HepG2 (cell line): ENCODE measurements around the gene CSPG5. TPM values are rescaled to one million over a fixed set of nuclear protein-coding genes. Genes with fewer than 3 reads are reported as not detected.
A peak's percentile ranks its signal among the peaks of the same experiment; 100 is the strongest.

Experiments used
- CBX2 ChIP-seq, 2 experiments: fragments of 200-600 bp in 1 of 2; sonication (generic); formaldehyde crosslinking in 1 of 2; IDR thresholded peaks; 2 replicates each; pipeline versions ENCODE4 v1.7.0 to v1.8.1; 2018 to 2022; ENCODE audit warnings: low read depth in 2 of 2, low read length in 1 of 2, mild to moderate bottlenecking in 1 of 2, missing genetic modification reagents in 1 of 2
- DNMT3B ChIP-seq: conservative IDR thresholded peaks from 2 replicates; pipeline ENCODE4 v1.6.1; 2016; ENCODE audit warnings: missing biosample characterization, control low read depth
- DRAP1 ChIP-seq: IDR thresholded peaks from 2 replicates; pipeline ENCODE4 v1.6.1; 2016; ENCODE audit warnings: missing genetic modification reagents, missing compliant biosample characterization
- ELF3 ChIP-seq: IDR thresholded peaks from 2 replicates; pipeline ENCODE4 v1.6.1; 2016; ENCODE audit warnings: missing genetic modification reagents, missing compliant biosample characterization
- JARID2 ChIP-seq: sonication (generic); formaldehyde crosslinking; IDR thresholded peaks from 2 replicates; pipeline ENCODE4 v1.8.1; 2023; ENCODE audit warnings: missing genetic modification reagents, inconsistent platforms; ENCODE audit not compliant: insufficient replicate concordance
- JDP2 ChIP-seq: sonication (generic); formaldehyde crosslinking; IDR thresholded peaks from 2 replicates; pipeline ENCODE4 v1.8.1; 2022; ENCODE audit warnings: missing genetic modification reagents, borderline replicate concordance
- MATR3 ChIP-seq: sonication (generic); formaldehyde crosslinking; IDR thresholded peaks from 2 replicates; pipeline ENCODE4 v1.4.0; 2020; ENCODE audit warnings: missing genetic modification reagents
- MIXL1 ChIP-seq: IDR thresholded peaks from 2 replicates; pipeline ENCODE4 v1.6.1; 2016
- MTA1 ChIP-seq: sonication (generic); formaldehyde crosslinking; IDR thresholded peaks from 2 replicates; pipeline ENCODE4 v1.4.0; 2020; ENCODE audit warnings: missing genetic modification reagents, mild to moderate bottlenecking, borderline replicate concordance
- NFE2L1 ChIP-seq: sonication (generic); formaldehyde crosslinking; IDR thresholded peaks from 2 replicates; pipeline ENCODE4 v1.4.0; 2020; ENCODE audit warnings: missing genetic modification reagents, mild to moderate bottlenecking, borderline replicate concordance
- NR2F1 ChIP-seq, 2 experiments: fragments of 450-650 bp in 1 of 2; formaldehyde crosslinking in 1 of 2; IDR thresholded peaks; 2 replicates each; pipeline versions ENCODE4 v1.5.0 to v1.6.1; 2016 to 2020; ENCODE audit warnings: mild to moderate bottlenecking in 1 of 2, missing compliant biosample characterization in 1 of 2, missing genetic modification reagents in 1 of 2, moderate library complexity in 1 of 2
- POLR2A ChIP-seq, 2 experiments: IDR thresholded peaks; 2 replicates each; pipeline ENCODE4 v1.6.1; 2011; ENCODE audit warnings: low read depth in 2 of 2, low read length in 2 of 2, mild to moderate bottlenecking in 1 of 2, moderate library complexity in 1 of 2; ENCODE audit not compliant: insufficient read depth in 1 of 2
- PTBP1 ChIP-seq: fragments of 200-400 bp; formaldehyde crosslinking; IDR thresholded peaks from 2 replicates; pipeline ENCODE4 v1.6.1; 2018; ENCODE audit warnings: low read length, low read depth; ENCODE audit not compliant: poor library complexity, severe bottlenecking
- RXRB ChIP-seq: IDR thresholded peaks from 2 replicates; pipeline ENCODE4 v1.6.1; 2016; ENCODE audit warnings: borderline replicate concordance, missing genetic modification reagents, missing compliant biosample characterization
- YEATS4 ChIP-seq: sonication (generic); formaldehyde crosslinking; IDR thresholded peaks from 2 replicates; pipeline ENCODE4 v1.4.0; 2020; ENCODE audit warnings: missing genetic modification reagents, borderline replicate concordance
- ZBTB14 ChIP-seq: sonication (generic); formaldehyde crosslinking; IDR thresholded peaks from 2 replicates; pipeline ENCODE4 v1.4.0; 2020; ENCODE audit warnings: missing genetic modification reagents
- ZKSCAN1 ChIP-seq: fragments of 150-350 bp; IDR thresholded peaks from 2 replicates; pipeline ENCODE4 v1.6.1; 2014; ENCODE audit warnings: low read length
- ZNF274 ChIP-seq: sonication (generic); formaldehyde crosslinking; IDR thresholded peaks from 2 replicates; pipeline ENCODE4 v1.5.1; 2020; ENCODE audit warnings: mild to moderate bottlenecking, missing genetic modification reagents
- ZNF343 ChIP-seq: sonication (generic); formaldehyde crosslinking; IDR thresholded peaks from 2 replicates; pipeline ENCODE4 v1.4.0; 2020; ENCODE audit warnings: mild to moderate bottlenecking, missing genetic modification reagents
- ZNF432 ChIP-seq: sonication (generic); formaldehyde crosslinking; IDR thresholded peaks from 2 replicates; pipeline ENCODE4 v1.5.0; 2020; ENCODE audit warnings: missing genetic modification reagents, mild to moderate bottlenecking, borderline replicate concordance
- ZNF564 ChIP-seq: sonication (generic); formaldehyde crosslinking; IDR thresholded peaks from 2 replicates; pipeline ENCODE4 v1.8.1; 2023; ENCODE audit warnings: mild to moderate bottlenecking, missing genetic modification reagents
- ZNF710 ChIP-seq: sonication (generic); formaldehyde crosslinking; IDR thresholded peaks from 2 replicates; pipeline ENCODE4 v1.5.0; 2020; ENCODE audit warnings: mild to moderate bottlenecking, missing genetic modification reagents, borderline replicate concordance
- ZNF746 ChIP-seq: sonication (generic); formaldehyde crosslinking; IDR thresholded peaks from 2 replicates; pipeline ENCODE4 v1.8.0; 2022; ENCODE audit warnings: mild to moderate bottlenecking, missing genetic modification reagents
- ZNF773 ChIP-seq: sonication (generic); formaldehyde crosslinking; IDR thresholded peaks from 2 replicates; pipeline ENCODE4 v1.4.0; 2020; ENCODE audit warnings: missing genetic modification reagents, borderline replicate concordance
- ZSCAN30 ChIP-seq: sonication (generic); formaldehyde crosslinking; IDR thresholded peaks from 2 replicates; pipeline ENCODE4 v1.5.0; 2020; ENCODE audit warnings: mild to moderate bottlenecking, missing genetic modification reagents
- polyA plus RNA-seq, 8 experiments: library from polyadenylated mRNA; depleted of rRNA in 3 of 8; stranded (reverse) in 7 of 8; unstranded in 1 of 8; fragments of >200 nt; fragmentation: Illumina TruSeq in 4 of 8; extraction: Trizol in 4 of 8; gene quantifications; 2 replicates each; pipeline versions ENCODE4 v1.2.1 to v1.2.3, GENCODE V29; 2011 to 2016; ENCODE audit warnings: low read depth in 4 of 8, missing spikeins in 1 of 8, mixed read lengths in 1 of 8; ENCODE audit not compliant: insufficient read depth in 1 of 8
- total RNA-seq, 5 experiments: library from RNA; depleted of rRNA; stranded (reverse); fragments of >200 nt; fragmentation: Illumina TruSeq; extraction: Trizol; gene quantifications; 2 replicates each; pipeline ENCODE4 v1.2.3, GENCODE V29; 2016; ENCODE audit warnings: low read depth in 1 of 5

Gene CSPG5
- total and polyA plus RNA-seq, 2 of the 13 experiments (the other 11 are each of a cell fraction or from before 2014, with no cell fraction given): 0.07 to 0.15 TPM

- TF ChIP-seq ZNF710 (CRISPR knock-in tag) (peak; percentile 63), MIXL1 (CRISPR knock-in tag) (peak; percentile 56), YEATS4 (CRISPR knock-in tag) (peak; percentile 66; the same call in 1 of the 2 replicates), NR2F1 (CRISPR knock-in tag; IDR thresholded peaks at IDR 0.05) (no peak), ZBTB14 (CRISPR knock-in tag) (peak; percentile 31; the same call in 1 of the 2 replicates), RXRB (CRISPR knock-in tag) (peak; percentile 84), JDP2 (no peak), MATR3 (no peak), CBX2 (IDR thresholded peaks at IDR 0.05; ENCODE audit: low read depth, low read length) (no peak), CBX2 (CRISPR knock-in tag; IDR thresholded peaks at IDR 0.05; ENCODE audit: low read depth) (no peak; the same call in 1 of the 2 replicates), JARID2 (CRISPR knock-in tag) (no peak), MTA1 (no peak), ZKSCAN1 (no peak), ZNF274 (CRISPR knock-in tag) (peak; percentile 75; the same call in 1 of the 2 replicates), POLR2A (IDR thresholded peaks at IDR 0.05; ENCODE audit: insufficient read depth in 1 of 2, low read depth in 2 of 2, low read length in 2 of 2) (peak; percentile 80 to 87), ZSCAN30 (no peak), ZNF432 (CRISPR knock-in tag) (no peak), ZNF746 (0 out of 2 replicates have a peak, but pooled peaks have one; percentile 43), ZNF773 (no peak), ZNF564 (CRISPR knock-in tag) (no peak), ELF3 (CRISPR knock-in tag) (peak; percentile 67), DRAP1 (CRISPR knock-in tag) (peak; percentile 43), NFE2L1 (no peak), ZNF343 (CRISPR knock-in tag) (no peak), PTBP1 (no peak), DNMT3B (CRISPR knock-in tag) (peak; percentile 67)
These were observed 65.3 kb downstream of the CSPG5 start, which contains the start of gene ELP6 (continued) for GRCh38 chr3:47513125-47513929.
